ENCODE results near the gene GMFB.

GRCh38 chr14:54524410-54524809, 35.6 kb upstream of the GMFB start:
- TF ChIP-seq, protein P1, sequence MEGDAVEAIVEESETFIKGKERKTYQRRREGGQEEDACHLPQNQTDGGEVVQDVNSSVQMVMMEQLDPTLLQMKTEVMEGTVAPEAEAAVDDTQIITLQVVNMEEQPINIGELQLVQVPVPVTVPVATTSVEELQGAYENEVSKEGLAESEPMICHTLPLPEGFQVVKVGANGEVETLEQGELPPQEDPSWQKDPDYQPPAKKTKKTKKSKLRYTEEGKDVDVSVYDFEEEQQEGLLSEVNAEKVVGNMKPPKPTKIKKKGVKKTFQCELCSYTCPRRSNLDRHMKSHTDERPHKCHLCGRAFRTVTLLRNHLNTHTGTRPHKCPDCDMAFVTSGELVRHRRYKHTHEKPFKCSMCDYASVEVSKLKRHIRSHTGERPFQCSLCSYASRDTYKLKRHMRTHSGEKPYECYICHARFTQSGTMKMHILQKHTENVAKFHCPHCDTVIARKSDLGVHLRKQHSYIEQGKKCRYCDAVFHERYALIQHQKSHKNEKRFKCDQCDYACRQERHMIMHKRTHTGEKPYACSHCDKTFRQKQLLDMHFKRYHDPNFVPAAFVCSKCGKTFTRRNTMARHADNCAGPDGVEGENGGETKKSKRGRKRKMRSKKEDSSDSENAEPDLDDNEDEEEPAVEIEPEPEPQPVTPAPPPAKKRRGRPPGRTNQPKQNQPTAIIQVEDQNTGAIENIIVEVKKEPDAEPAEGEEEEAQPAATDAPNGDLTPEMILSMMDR (IDR thresholded peaks at IDR 0.05), result no peak
- no peak for TF ChIP-seq POLR2A (IDR thresholded peaks at IDR 0.05)

Measured in lower leg skin (tissue), 3 donors.